OCI-LY1 (cell line): ENCODE data around the gene MRPL1.

Experiments
- H2AFZ ChIP-seq: fragments of 200-600 bp; sonication (generic), shearing (Covaris generic); 2 replicates; pipeline ENCODE4 v1.6.0; 2014; ENCODE audit warnings: antibody characterized with exemption, mild to moderate bottlenecking, low read length
- H3F3A ChIP-seq: fragments of 200-600 bp; sonication (generic), shearing (Covaris generic); 2 replicates; pipeline ENCODE4 v1.6.0; 2014; ENCODE audit warnings: mild to moderate bottlenecking, antibody characterized with exemption, low read length, moderate library complexity; ENCODE audit not compliant: insufficient read depth
- H3K27ac ChIP-seq: fragments of 200-600 bp; sonication (generic); 2 replicates; pipeline ENCODE4 v1.5.1; 2014; ENCODE audit warnings: low read length, mixed run types, mild to moderate bottlenecking, low read depth; ENCODE audit not compliant: poor library complexity, severe bottlenecking
- H3K27me3 ChIP-seq: fragments of 200-600 bp; sonication (generic); 2 replicates; pipeline ENCODE4 v1.6.0; 2014; ENCODE audit warnings: antibody characterized with exemption, mild to moderate bottlenecking, low read length, moderate library complexity; ENCODE audit not compliant: insufficient read depth
- H3K36me3 ChIP-seq: fragments of 200-600 bp; sonication (generic); 2 replicates; pipeline ENCODE4 v1.6.1; 2014; ENCODE audit warnings: mild to moderate bottlenecking, antibody characterized with exemption, low read length, moderate library complexity, mixed read lengths; ENCODE audit not compliant: insufficient read depth
- H3K4me1 ChIP-seq: fragments of 200-600 bp; sonication (generic); 2 replicates; pipeline ENCODE4 v1.5.1; 2014; ENCODE audit warnings: mild to moderate bottlenecking, low read length, moderate library complexity; ENCODE audit not compliant: insufficient read depth, severe bottlenecking
- H3K4me2 ChIP-seq: fragments of 200-600 bp; sonication (generic), shearing (Covaris generic); 2 replicates; pipeline ENCODE4 v1.6.1; 2014; ENCODE audit warnings: low read length
- H3K4me3 ChIP-seq: fragments of 200-600 bp; sonication (generic); 2 replicates; pipeline ENCODE4 v1.5.1; 2014; ENCODE audit warnings: low read length, low read depth, mild to moderate bottlenecking, mixed read lengths; ENCODE audit not compliant: poor library complexity, severe bottlenecking
- H3K79me2 ChIP-seq: fragments of 200-600 bp; shearing (Covaris generic); 2 replicates; pipeline ENCODE4 v1.6.1; 2016; ENCODE audit warnings: mixed run types, low read length, mixed read lengths; ENCODE audit not compliant: insufficient read depth
- H3K9ac ChIP-seq: fragments of 200-600 bp; sonication (generic), shearing (Covaris generic); 2 replicates; pipeline ENCODE4 v1.6.1; 2014; ENCODE audit warnings: mild to moderate bottlenecking, low read length, mixed read lengths
- H3K9me2 ChIP-seq: fragments of 200-600 bp; sonication (generic), shearing (Covaris generic); 2 replicates; pipeline ENCODE4 v1.6.1; 2014; ENCODE audit warnings: low read depth, mild to moderate bottlenecking, low read length, mixed read lengths
- H3K9me3 ChIP-seq: fragments of 200-600 bp; shearing (Covaris generic); 2 replicates; pipeline ENCODE4 v1.6.1; 2014; ENCODE audit warnings: low read length, mixed read lengths
- H4K20me1 ChIP-seq: fragments of 200-600 bp; sonication (generic), shearing (Covaris generic); 2 replicates; pipeline ENCODE4 v1.6.0; 2016; ENCODE audit warnings: mild to moderate bottlenecking, low read length; ENCODE audit not compliant: insufficient read depth
- EZH2 ChIP-seq: fragments of 200-600 bp; sonication (generic), shearing (Covaris generic); IDR thresholded peaks from 2 replicates; pipeline ENCODE4 v1.8.0; 2017; ENCODE audit warnings: borderline replicate concordance, mixed run types, mild to moderate bottlenecking, antibody characterized with exemption, low read length, moderate library complexity, mixed read lengths
- TF ChIP-seq, protein P1 (sequence below): fragments of 200-600 bp; sonication (generic), shearing (Covaris generic); IDR thresholded peaks from 2 replicates; pipeline ENCODE4 v1.5.1; 2017; ENCODE audit warnings: mild to moderate bottlenecking, antibody characterized with exemption, low read length, moderate library complexity, mixed read lengths

The MRPL1 gene

DNA sequence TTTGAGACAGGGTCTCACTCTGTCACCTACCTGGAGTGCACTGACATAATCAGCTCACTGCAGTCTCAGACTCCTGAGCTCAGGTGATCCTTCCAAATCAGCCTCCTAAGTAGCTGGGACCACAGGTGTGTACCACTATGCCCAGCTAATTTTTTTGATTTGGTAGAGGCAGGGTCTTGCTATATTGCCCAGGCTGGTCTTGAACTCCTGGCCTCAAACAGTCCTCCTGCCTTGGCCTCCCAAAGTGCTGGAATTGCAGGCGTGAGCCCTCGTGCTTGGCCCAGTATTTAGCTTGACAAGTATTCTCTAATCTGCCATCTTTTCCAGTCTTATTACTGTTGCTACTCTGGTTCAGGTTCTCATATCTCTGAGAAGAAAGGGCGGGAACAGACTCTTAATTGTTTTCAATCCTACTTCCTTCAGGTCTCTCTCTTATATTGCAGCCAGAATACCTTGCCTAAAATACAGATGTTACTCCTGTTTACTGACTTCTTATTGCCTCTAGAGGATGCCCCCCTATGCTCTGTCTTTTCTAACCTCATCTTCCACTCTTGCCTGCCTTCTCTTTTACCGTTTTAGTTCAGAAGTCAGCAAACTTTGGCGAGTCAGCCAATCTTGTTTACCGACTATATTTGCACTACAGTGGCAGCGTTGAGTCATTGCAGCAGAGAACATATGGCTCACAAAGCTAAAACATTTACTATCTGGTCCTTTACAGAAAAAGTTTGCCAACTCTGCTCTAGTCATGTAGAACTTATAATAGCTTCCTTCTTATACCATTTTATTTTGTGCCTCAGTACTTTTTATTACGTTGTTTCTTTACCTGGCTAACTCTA is 19.0 kb downstream of the MRPL1 start:
- Histone ChIP-seq H3K79me2 (peaks cover 11% of the 10 kb centered on the region; the same call in 1 of the 2 replicates), H3K9me2 (no peaks in the 10 kb centered on the region), H3F3A (no peaks in the 10 kb centered on the region), H3K36me3 (peaks cover 73% of the 10 kb centered on the region), H3K4me2 (no peak overlapping the region), H3K4me1 (no peaks in the 10 kb centered on the region), H3K9ac (no peak overlapping the region), H3K9me3 (no peaks in the 10 kb centered on the region), H3K27ac (no peak overlapping the region), H3K27me3 (no peaks in the 10 kb centered on the region), H2AFZ (no peak overlapping the region), H4K20me1 (no peaks in the 10 kb centered on the region), H3K4me3 (no peak overlapping the region)
- TF ChIP-seq, protein P1, sequence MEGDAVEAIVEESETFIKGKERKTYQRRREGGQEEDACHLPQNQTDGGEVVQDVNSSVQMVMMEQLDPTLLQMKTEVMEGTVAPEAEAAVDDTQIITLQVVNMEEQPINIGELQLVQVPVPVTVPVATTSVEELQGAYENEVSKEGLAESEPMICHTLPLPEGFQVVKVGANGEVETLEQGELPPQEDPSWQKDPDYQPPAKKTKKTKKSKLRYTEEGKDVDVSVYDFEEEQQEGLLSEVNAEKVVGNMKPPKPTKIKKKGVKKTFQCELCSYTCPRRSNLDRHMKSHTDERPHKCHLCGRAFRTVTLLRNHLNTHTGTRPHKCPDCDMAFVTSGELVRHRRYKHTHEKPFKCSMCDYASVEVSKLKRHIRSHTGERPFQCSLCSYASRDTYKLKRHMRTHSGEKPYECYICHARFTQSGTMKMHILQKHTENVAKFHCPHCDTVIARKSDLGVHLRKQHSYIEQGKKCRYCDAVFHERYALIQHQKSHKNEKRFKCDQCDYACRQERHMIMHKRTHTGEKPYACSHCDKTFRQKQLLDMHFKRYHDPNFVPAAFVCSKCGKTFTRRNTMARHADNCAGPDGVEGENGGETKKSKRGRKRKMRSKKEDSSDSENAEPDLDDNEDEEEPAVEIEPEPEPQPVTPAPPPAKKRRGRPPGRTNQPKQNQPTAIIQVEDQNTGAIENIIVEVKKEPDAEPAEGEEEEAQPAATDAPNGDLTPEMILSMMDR = no peak
- no peak for TF ChIP-seq EZH2

DNA sequence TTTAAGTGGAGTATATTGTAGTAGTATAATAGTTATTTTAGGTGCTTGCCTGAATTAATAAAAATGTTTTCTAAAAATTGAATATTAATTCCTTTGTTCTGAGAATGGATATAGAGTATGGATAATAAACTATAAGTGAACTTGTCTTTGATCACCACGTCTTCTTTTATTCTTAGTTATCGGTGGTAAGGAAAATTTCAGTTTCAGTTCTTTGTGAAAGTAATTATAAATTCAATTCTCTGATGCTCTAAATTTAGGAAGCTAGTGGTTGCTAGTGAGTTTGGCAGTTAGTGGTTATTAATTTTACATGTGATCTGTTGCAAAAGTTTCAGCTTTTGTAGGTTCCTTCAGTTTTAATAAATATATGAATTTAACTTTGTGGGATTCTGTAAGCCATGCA is 30.8 kb downstream of the MRPL1 start:
- Histone ChIP-seq H3K9me2 (no peaks in the 10 kb centered on the region; the same call in 1 of the 2 replicates), H2AFZ (no peak overlapping the region), H3K27me3 (no peaks in the 10 kb centered on the region), H3K9me3 (no peaks in the 10 kb centered on the region), H3F3A (no peaks in the 10 kb centered on the region), H3K9ac (no peak overlapping the region), H3K27ac (no peak overlapping the region), H3K79me2 (no peaks in the 10 kb centered on the region), H3K36me3 (peaks cover 45% of the 10 kb centered on the region), H3K4me3 (no peak overlapping the region), H3K4me1 (peaks cover 7% of the 10 kb centered on the region), H4K20me1 (no peaks in the 10 kb centered on the region), H3K4me2 (no peak overlapping the region)
- TF ChIP-seq, protein P1 = no peak
- TF ChIP-seq EZH2 = no peak

DNA sequence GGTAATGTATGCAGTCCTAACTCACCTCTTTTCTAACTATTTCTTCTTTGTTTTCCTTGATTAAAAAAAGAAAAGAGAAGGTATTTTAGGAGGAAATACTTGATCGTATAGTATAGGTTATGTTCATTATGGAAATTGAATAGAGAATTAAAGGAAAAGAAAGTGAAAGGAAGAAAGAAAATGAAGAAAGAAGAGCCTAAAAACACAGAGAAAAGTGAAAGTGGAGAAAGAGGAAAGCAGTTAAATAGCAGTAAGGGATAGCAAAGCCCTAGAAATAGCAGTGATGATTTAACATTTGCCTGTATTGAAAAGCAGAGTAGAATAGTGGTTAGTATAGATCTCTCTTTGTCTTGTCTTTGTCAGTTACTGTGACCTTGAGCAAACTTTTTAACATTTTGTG is 37.0 kb downstream of the MRPL1 start:
- H4K20me1 ChIP-seq = no peaks in the 10 kb centered on the region
- no peak overlapping the region for H3K9ac ChIP-seq
- H3K4me1 ChIP-seq = no peaks in the 10 kb centered on the region
- H3K27ac ChIP-seq = no peak overlapping the region
- no peaks in the 10 kb centered on the region for H3K9me3 ChIP-seq
- no peak overlapping the region for H3K4me2 ChIP-seq
- H2AFZ ChIP-seq = no peak overlapping the region
- H3K27me3 ChIP-seq = no peaks in the 10 kb centered on the region
- TF ChIP-seq, protein P1 = no peak
- TF ChIP-seq EZH2 = no peak
- H3K79me2 ChIP-seq = no peaks in the 10 kb centered on the region
- H3K36me3 ChIP-seq = peaks cover 54% of the 10 kb centered on the region
- H3K4me3 ChIP-seq = no peak overlapping the region
- no peaks in the 10 kb centered on the region; the same call in 1 of the 2 replicates for H3K9me2 ChIP-seq
- H3F3A ChIP-seq = no peaks in the 10 kb centered on the region
